Measurements from ENCODE around the gene ME1.
"Not testable (repeated sequence)": the region's sequence is repeated elsewhere in the genome, so short reads cannot be mapped to it uniquely, and the experiment has no call there.

The ME1 gene

DNA sequence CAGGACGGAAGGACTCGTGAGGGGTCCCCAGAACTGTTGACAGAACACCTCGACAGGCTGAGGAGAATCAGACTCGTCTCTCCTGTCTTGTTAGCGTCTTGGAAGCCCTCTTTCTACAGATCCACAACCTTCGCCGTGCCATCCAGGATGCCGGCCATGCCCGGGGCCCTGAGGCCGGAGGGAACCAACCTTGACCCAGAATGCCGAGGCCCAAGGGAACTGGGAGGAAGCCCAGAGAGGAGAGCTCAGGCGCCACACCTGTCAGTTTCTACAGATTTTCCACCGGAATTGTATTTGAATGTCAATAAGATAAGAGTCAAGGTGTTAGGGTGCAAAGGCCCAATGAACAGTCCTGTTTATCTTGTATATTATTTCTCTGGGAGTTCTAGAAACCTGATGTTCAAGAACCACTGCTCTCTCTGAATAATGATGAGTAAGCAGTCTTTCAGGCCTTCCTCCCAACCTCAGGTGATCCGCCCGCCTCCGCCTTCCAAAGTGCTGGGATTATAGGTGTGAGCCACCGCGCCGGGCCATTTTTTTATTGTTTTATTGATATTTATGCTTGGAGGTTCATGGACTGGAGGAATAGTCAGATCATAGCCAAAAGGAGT lies 799 bp upstream of the ME1 start:
- DNase-seq (ENCODE audit: low read depth), result no peak

DNA sequence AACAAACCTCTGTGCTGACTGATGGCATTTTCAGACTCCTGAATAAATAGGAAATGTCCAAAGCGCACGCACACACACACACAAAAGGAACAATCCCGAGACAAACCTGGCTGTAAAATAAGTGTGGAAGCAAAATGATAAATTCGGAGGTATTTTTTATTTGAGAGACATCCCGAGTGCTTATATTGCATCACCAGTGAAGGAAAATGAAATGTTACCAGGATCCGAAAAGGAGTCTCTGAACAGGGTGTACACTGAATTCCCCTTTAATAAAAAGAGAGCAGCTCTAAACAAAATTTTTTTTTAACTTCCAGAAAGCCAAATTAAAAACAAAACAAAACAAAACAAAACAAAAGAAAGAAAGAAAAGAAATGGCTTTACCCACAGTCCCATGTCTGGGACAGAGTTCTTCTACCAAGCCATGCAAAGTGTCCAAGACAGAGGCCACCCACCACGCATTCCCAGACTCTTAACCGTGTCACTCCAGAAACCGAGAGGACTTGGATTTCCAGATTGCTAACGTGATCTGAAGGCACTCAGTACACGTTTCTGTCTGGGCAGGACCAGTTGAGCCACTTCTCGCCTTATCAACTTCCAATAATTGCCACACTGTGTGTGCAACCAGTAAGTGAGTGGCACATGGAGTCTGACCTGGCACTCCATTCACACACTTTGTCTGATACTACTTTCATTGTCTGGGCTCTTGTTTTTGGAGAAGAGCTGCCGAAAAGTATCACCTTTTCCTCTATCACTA lies 817 bp downstream of the ME1 start:
- peak; percentile 34 for DNase-seq (ENCODE audit: low read depth)

DNA sequence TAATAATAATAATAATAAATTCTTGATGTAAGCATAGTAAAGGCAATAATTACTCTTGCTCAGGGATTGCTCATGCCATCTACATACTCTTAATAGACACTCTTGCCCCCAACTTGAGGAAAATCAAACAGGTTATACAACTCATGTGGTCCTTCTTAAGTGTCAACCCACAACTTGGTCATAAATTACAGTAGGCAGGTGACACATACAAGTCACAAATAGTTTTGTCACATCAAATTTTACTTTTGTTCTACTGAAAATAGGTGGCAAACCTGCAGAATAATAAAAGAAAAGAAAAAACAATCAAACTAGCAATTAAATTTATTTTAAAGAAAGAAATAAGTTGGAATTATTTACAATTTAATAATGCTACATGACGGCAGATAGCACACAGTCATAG lies 1.6 kb downstream of the ME1 start:
- DNase-seq (ENCODE audit: low read depth), result no peak

GRCh38 chr6:83424392-83425018 lies 6.3 kb downstream of the ME1 start:
- DNase-seq (ENCODE audit: low read depth), result no peak

DNA sequence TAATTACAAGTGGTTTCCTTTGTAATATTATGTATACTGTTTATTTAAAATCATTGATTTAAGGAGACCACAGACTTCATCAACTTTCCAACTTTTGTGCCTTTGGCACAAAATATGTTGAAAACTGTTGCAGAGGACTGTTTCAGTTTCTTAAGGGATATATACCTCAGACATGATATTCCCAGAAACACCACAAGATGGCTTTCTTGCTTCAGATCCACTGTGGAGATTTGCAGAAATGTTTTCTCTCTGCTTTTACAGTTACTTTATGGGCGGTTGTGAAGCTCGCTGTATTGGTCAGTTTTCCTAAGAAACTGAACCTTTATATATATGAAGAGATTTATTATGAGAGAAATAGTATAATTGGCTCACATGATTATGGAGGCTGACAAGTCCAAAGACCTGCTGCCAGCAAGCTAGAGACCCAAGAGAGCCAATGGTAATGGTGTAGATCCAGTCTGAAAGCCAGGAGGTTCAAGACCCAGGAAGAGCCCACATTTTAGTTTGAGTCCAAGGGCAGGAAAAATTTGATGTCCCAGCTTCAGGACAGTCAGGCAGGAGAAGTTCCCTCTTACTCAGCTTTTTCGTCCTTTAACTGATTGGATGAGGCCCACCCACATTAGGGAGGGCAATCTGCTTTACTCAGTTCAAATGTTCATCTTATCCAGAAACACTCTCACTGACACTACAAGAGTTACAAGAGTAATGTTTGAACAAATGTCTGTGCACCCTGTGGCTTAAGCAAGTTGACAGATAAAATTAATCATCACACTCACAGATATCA lies 12.8 kb downstream of the ME1 start:
- peak; percentile 67 for DNase-seq (ENCODE audit: low read depth)

DNA sequence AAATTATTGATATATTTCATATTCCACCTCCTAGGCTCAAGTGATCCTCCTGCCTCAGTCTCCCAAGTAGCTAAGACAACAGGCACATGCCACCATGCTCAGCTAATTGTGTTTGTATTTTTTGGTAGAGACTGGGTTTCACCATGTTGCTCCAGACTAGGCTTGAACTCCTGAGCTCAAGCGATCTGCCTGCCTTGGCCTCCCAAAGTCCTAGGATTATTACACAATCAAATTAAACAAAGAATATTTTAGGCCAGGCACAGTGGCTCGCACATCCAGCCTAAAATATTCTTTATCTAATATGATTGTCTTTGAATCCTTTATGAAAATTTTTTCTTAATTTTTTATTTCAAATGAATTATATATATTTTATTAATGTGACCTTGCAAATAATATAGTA lies 17.8 kb downstream of the ME1 start:
- no peak for DNase-seq (ENCODE audit: low read depth)

- no peak for DNase-seq (ENCODE audit: low read depth)
These were observed 19.1 kb downstream of the ME1 start for GRCh38 chr6:83411731-83412130.

DNA sequence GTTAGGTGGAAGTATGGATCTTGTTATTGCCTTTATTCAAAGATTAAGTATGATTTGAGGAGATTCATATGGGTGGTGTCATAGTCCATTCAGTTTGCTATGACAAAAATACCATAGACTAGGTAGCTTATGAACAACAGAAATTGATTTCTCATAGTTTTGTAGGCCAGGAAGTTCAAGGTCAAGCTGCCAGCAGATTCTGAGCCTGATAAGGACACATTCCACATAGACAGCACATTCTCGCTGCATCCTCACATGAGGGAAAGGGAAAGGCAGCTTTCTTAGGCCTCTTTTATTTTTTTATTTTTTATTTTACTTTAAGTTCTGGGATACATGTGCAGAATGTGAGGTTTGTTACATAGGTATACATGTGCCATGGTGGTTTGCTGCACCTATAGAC lies 27.7 kb downstream of the ME1 start:
- no peak for DNase-seq (ENCODE audit: low read depth)

GRCh38 chr6:83389606-83390005 lies 41.2 kb downstream of the ME1 start:
- no peak for DNase-seq (ENCODE audit: low read depth)

GRCh38 chr6:83385473-83385872 lies 45.4 kb downstream of the ME1 start:
- no peak for DNase-seq (ENCODE audit: low read depth)

DNA sequence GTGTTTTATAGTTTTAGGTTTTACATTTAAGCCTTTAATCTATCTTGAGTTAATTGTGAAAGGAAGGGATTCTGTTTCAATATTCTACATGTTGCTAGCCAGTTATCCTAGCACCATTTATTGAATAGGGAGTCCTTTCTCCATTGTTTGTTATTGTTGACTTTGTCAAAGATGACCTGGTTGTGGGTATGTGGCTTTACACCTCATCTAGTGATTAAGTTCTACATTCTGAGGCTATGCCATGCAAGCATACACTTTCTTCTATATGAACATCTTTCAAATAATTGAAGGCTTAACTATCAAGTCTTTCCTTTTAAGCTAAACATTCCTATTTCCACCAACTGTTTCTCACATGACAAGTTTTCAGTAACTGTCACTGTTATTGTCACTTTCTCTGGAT lies 46.1 kb downstream of the ME1 start:
- DNase-seq (ENCODE audit: low read depth), result no peak

- DNase-seq (ENCODE audit: low read depth), result no peak
These were observed 48.9 kb downstream of the ME1 start for GRCh38 chr6:83381949-83382348.

- peak; percentile 54 for DNase-seq (ENCODE audit: low read depth)
These were observed 52.0 kb downstream of the ME1 start for GRCh38 chr6:83378621-83379388.

DNA sequence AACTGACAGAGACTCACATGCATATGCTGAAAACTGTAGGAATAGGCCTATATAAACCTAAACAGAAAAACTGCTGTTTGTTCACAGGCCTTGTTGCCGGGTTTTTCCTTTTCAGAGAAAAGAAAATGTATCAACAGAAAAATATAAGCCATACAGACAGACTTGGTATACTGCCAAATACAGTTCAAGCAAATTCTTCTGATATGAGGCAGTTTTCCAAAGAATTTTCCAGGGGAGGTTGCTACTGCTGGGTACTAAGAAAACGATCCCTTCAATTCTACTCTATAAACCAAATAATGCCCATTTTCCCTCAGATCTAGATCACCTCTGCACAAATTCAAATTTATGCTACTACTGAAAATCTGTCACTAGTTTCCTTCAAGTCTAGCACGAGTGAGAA lies 59.4 kb downstream of the ME1 start:
- peak; percentile 56 for DNase-seq (ENCODE audit: low read depth)

GRCh38 chr6:83370567-83370966 lies 60.3 kb downstream of the ME1 start:
- no peak for DNase-seq (ENCODE audit: low read depth)

- DNase-seq (ENCODE audit: low read depth), result no peak
These were observed 61.2 kb downstream of the ME1 start for GRCh38 chr6:83369692-83370091.

DNA sequence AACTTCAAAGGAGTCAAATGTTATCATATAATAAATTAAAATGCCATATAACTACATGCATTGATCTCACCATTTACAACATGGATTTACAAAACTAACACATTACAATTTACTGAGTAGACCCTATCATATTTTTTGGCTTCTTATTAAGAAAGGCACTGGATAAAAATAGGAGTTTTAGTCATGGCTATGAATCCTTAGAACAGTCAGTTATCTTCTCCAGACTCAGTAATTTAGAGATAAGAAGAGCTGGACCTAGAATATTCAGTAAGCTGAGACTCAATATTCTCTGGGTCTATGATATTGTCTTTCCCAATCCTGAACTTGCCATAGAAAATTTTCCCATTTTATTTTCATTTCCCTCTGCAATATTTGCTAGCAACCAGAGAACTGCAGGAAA lies 62.3 kb downstream of the ME1 start:
- no peak for DNase-seq (ENCODE audit: low read depth)

DNA sequence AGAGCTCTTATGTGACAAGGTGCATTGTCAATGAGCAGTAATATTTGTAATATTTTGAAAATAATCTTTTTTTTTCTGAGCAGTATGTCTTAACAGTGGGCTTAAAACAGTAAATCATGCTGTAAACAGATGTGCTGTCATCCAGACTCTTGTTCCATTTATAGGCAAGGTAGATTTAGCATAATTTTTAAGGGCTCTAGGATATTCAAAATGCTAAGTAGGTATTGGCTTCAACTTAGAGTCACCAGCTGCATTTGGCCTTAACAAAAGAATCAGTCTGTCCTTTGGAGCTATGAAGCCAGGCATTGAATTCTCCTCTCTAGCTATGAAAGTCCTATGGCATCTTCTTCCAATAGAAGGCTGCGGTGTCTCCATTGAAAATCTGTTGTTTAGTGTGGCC lies 63.7 kb downstream of the ME1 start:
- DNase-seq (ENCODE audit: low read depth), result no peak

DNA sequence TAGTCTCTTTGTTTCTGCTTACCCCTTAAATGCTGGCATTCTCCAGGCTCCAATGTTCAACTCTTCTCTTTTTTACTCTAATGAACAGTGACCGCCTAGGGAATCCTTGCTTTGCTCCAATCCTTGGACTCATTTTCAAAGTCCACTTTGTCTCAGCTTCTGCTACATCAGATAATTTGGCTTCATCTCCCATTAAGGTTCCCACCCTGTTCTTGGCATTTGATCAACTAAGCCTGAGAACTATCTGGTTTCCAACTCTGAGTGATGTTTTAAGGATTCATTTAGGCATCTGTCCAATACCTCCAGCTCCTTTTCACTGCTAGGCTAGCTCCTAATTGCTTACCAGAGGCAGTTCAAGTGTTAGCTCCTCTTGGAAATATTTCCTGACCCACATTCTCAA lies 64.9 kb downstream of the ME1 start:
- DNase-seq (ENCODE audit: low read depth), result peak; percentile 69

GRCh38 chr6:83362349-83362748 lies 68.5 kb downstream of the ME1 start:
- not testable (repeated sequence) for DNase-seq (ENCODE audit: low read depth)

DNA sequence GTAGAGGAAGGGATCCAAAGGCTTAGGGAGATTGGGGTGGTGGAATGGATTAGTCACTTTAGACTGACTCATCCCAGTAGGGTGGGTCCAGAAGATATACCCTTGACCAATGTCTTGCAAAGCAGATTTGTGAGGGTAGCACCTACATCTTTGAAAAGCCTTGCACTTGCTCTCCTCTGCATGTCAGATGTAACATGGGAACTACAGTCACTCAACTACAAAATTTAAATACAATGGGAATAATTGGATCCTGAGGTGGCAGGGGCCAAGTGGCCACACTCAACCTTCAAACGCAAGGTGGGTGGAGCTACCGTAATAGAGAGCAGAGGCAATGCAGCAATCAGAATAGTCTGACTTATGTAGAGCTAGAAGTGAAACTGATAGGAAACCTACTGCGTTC lies 71.2 kb downstream of the ME1 start:
- no peak for DNase-seq (ENCODE audit: low read depth)

- DNase-seq (ENCODE audit: low read depth), result no peak
These were observed 76.1 kb downstream of the ME1 start for GRCh38 chr6:83354747-83355146.
